NCI-H187 (cell line): ENCODE measurements around the gene EDDM3A.
"Not testable (repeated sequence)": the region's sequence is repeated elsewhere in the genome, so short reads cannot be mapped to it uniquely, and the experiment has no call there.

Experiments used
- DNase-seq, 2 experiments: peaks; one replicate each; lab custom pipeline; 2025; lab: John Stamatoyannopoulos, UW

The EDDM3A gene

GRCh38 chr14:20733684-20734429, 11.8 kb upstream of the EDDM3A start:
- DNase-seq, result no peak

GRCh38 chr14:20734430-20734806, 11.3 kb upstream of the EDDM3A start:
- DNase-seq, result no peak

- not testable (repeated sequence) for DNase-seq
These were observed 7.4 kb upstream of the EDDM3A start for GRCh38 chr14:20738292-20738691.

GRCh38 chr14:20742132-20742531, 3.6 kb upstream of the EDDM3A start:
- DNase-seq, result no peak

- DNase-seq, result no peak
These were observed 2.1 kb upstream of the EDDM3A start for GRCh38 chr14:20743556-20743955.

- no peak for DNase-seq
These were observed 879 bp downstream of the EDDM3A start for GRCh38 chr14:20746566-20746965.

GRCh38 chr14:20748439-20748838, 2.8 kb downstream of the EDDM3A start:
- DNase-seq, result no peak

GRCh38 chr14:20750194-20750593, 4.5 kb downstream of the EDDM3A start:
- DNase-seq, result no peak

GRCh38 chr14:20751963-20752562, 6.4 kb downstream of the EDDM3A start:
- DNase-seq, result no peak

- DNase-seq, result no peak
These were observed 8.6 kb downstream of the EDDM3A start for GRCh38 chr14:20754308-20754707.

- DNase-seq, result no peak
These were observed 9.3 kb downstream of the EDDM3A start for GRCh38 chr14:20755037-20755436.

GRCh38 chr14:20757965-20758364, 12.3 kb downstream of the EDDM3A start:
- no peak for DNase-seq

GRCh38 chr14:20759465-20759864, 13.8 kb downstream of the EDDM3A start:
- DNase-seq, result not testable (repeated sequence)

GRCh38 chr14:20760950-20761349, 15.3 kb downstream of the EDDM3A start:
- DNase-seq, result no peak

- no peak for DNase-seq
These were observed 22.9 kb downstream of the EDDM3A start for GRCh38 chr14:20768593-20768892.

GRCh38 chr14:20769421-20769820, 23.7 kb downstream of the EDDM3A start:
- DNase-seq, result no peak

GRCh38 chr14:20772650-20773049, 27.0 kb downstream of the EDDM3A start:
- DNase-seq, result no peak

GRCh38 chr14:20774258-20774824, 28.7 kb downstream of the EDDM3A start:
- DNase-seq, result no peak

- no peak for DNase-seq
These were observed 29.4 kb downstream of the EDDM3A start for GRCh38 chr14:20775043-20775442.

- no peak for DNase-seq
These were observed 30.2 kb downstream of the EDDM3A start for GRCh38 chr14:20775901-20776300.

- DNase-seq, result no peak
These were observed 36.1 kb downstream of the EDDM3A start for GRCh38 chr14:20781803-20782202.

GRCh38 chr14:20782280-20782890, 36.7 kb downstream of the EDDM3A start:
- DNase-seq, result no peak

- DNase-seq, result no peak
These were observed 41.3 kb downstream of the EDDM3A start for GRCh38 chr14:20787025-20787424.
